ENCODE data around the gene GID8.

Gene GID8

GRCh38 chr20:62938105-62938888, at the start of gene GID8:
Gene GID8 (plus strand): TSS chr20:62938147. CDS start chr20:62941503, 3,356 bp downstream.
- peak; percentile 57 for DNase-seq

- no peak for DNase-seq
These were observed 49.5 kb upstream of the GID8 start for GRCh38 chr20:62888406-62888805.

- no peak for DNase-seq
These were observed 49.0 kb upstream of the GID8 start for GRCh38 chr20:62888910-62889309.

GRCh38 chr20:62889411-62889810, 48.5 kb upstream of the GID8 start:
- DNase-seq = no peak

GRCh38 chr20:62889871-62890270, 48.1 kb upstream of the GID8 start:
- DNase-seq = no peak

- DNase-seq = no peak
These were observed 47.5 kb upstream of the GID8 start for GRCh38 chr20:62890444-62890843.

GRCh38 chr20:62891111-62891510, 46.8 kb upstream of the GID8 start:
- peak; percentile 43 for DNase-seq

GRCh38 chr20:62892348-62893304, 45.3 kb upstream of the GID8 start:
- DNase-seq = peak; percentile 42

- no peak for DNase-seq
These were observed 44.2 kb upstream of the GID8 start for GRCh38 chr20:62893700-62894099.

- no peak for DNase-seq
These were observed 43.7 kb upstream of the GID8 start for GRCh38 chr20:62894261-62894660.

GRCh38 chr20:62895539-62895938, 42.4 kb upstream of the GID8 start:
- DNase-seq = no peak

- no peak for DNase-seq
These were observed 41.4 kb upstream of the GID8 start for GRCh38 chr20:62896526-62896925.

- no peak for DNase-seq
These were observed 40.3 kb upstream of the GID8 start for GRCh38 chr20:62897666-62898065.

- no peak for DNase-seq
These were observed 39.6 kb upstream of the GID8 start for GRCh38 chr20:62898093-62898964.

- peak; percentile 63 for DNase-seq
These were observed 38.8 kb upstream of the GID8 start for GRCh38 chr20:62898970-62899632.

GRCh38 chr20:62899633-62900051, 38.3 kb upstream of the GID8 start:
- no peak for DNase-seq

GRCh38 chr20:62900052-62900691, 37.8 kb upstream of the GID8 start:
- peak; percentile 83 for DNase-seq

- DNase-seq = no peak
These were observed 37.0 kb upstream of the GID8 start for GRCh38 chr20:62900692-62901584.

GRCh38 chr20:62901891-62902290, 36.1 kb upstream of the GID8 start:
- DNase-seq = no peak

- DNase-seq = peak; percentile 22
These were observed 34.9 kb upstream of the GID8 start for GRCh38 chr20:62902926-62903615.

All from activated CD4-positive, alpha-beta T cell treated with anti-CD3 and anti-CD28 coated beads for 48 hours (primary cell).